ENCODE measurements around the gene GJC3. TPM values are rescaled to one million over a fixed set of nuclear protein-coding genes. Genes with fewer than 3 reads are reported as not detected.

The GJC3 gene
- total RNA-seq, 1 donor from 2014 or later: not detected

DNA sequence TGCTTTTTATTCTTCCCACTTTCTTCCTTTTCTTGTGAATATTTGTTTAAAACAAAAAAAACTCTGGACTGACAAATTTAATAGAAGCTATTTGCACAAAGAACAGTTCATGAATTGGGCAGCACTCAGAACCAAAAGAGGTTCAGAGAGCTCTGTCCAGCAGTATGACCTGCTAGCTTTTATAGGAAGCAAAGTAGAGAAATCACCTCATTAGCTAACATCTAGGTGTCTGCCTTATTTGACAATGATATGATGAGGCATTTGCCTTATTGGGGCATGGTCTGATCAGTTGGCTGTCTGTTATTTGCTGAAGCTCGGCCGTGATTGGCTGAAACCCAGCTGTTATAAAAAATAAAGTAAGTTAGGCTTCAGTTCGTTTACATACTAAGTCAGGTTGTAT is 9.3 kb downstream of the GJC3 start:
- ATAC-seq: no peak
- H3K4me3 ChIP-seq: peak overlapping the region; percentile 92
- TF ChIP-seq, protein P1, sequence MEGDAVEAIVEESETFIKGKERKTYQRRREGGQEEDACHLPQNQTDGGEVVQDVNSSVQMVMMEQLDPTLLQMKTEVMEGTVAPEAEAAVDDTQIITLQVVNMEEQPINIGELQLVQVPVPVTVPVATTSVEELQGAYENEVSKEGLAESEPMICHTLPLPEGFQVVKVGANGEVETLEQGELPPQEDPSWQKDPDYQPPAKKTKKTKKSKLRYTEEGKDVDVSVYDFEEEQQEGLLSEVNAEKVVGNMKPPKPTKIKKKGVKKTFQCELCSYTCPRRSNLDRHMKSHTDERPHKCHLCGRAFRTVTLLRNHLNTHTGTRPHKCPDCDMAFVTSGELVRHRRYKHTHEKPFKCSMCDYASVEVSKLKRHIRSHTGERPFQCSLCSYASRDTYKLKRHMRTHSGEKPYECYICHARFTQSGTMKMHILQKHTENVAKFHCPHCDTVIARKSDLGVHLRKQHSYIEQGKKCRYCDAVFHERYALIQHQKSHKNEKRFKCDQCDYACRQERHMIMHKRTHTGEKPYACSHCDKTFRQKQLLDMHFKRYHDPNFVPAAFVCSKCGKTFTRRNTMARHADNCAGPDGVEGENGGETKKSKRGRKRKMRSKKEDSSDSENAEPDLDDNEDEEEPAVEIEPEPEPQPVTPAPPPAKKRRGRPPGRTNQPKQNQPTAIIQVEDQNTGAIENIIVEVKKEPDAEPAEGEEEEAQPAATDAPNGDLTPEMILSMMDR (IDR thresholded peaks at IDR 0.05): no peak
- no peak for DNase-seq
- H3K27ac ChIP-seq: peak overlapping the region; percentile 96
- peaks cover 26% of the 10 kb centered on the region for H3K4me1 ChIP-seq
- peaks cover 18% of the 10 kb centered on the region for H3K36me3 ChIP-seq
- intact Hi-C loops (cut with DNase I): no loop called here
- no peaks in the 10 kb centered on the region for H3K27me3 ChIP-seq
- H3K9me3 ChIP-seq: no peaks in the 10 kb centered on the region

DNA sequence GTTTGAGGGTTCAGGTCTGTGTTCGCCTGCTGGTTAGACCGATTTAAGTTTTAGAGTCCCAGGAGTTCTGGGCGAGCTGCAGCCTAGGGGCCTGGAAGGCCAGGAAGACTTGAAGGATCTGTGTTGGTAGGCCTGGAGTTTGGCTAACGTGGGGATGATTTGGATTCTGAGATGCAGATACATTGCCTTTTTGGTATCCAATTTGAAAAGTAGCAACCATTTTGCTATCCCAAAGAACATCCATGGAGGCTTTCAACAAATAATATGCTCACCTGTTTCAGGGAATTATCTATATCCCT is 9.7 kb downstream of the GJC3 start:
- no peaks in the 10 kb centered on the region for H3K27me3 ChIP-seq
- H3K4me1 ChIP-seq: peaks cover 26% of the 10 kb centered on the region
- no peaks in the 10 kb centered on the region for H3K9me3 ChIP-seq
- H3K27ac ChIP-seq: peak overlapping the region; percentile 96
- DNase-seq: no peak
- H3K36me3 ChIP-seq: peaks cover 21% of the 10 kb centered on the region
- peak overlapping the region; percentile 92 for H3K4me3 ChIP-seq
- intact Hi-C loops (cut with DNase I): no loop called here
- no peak for ATAC-seq
- TF ChIP-seq, protein P1 (IDR thresholded peaks at IDR 0.05): no peak

DNA sequence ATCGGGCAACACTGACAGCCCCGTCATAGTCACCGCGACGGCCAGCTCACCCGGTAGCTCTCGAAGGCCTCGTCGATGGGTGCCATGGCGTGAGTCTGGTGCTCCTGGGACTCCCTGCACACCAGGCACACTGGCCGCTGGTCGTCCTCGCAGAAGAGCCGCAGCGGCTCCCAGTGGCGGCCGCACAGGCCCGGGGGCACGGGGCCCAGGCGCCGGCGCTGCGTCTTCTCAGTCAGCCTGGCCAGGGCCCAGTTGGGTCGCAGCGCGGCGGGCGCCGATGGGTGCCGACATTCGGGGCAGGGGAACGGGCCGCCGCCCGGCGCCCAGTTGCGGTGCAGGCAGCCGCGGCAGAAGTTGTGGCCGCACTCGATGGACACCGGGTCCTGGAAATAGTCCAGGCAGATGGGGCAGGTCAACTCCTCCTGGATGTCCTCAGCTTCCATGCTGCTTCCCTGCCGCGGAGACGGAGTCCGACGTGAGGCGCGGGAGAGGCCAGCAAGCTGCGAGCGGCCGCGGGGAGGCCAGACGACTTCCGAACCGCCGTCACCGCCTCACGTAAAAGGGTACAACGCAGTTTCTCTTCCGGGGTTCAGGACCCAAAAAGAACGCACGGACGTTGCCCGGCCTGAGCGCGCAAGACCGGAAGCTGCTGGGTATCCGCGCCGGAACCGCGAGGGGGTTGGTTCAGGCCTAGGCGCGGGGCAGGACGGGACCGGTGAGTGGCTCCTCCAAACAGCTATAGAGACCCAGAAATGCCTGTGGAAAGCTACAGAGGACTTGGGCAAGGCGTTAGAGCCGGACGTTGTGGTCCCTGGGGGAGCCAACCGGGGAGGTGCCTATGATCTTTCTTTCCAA is 10.2 kb downstream of the GJC3 start, which contains the start of gene TRIM4:
Gene TRIM4, minus strand, starts transcription at position 572 of the 855 bp plus-strand sequence. Its CDS starts 129 bp downstream, at position 443.
- no peaks in the 10 kb centered on the region for H3K9me3 ChIP-seq
- peaks cover 26% of the 10 kb centered on the region for H3K4me1 ChIP-seq
- peak; percentile 99 for ATAC-seq
- TF ChIP-seq, protein P1 (IDR thresholded peaks at IDR 0.05): peak; percentile 10
- intact Hi-C loops (cut with DNase I): no loop called here
- peaks cover 21% of the 10 kb centered on the region for H3K36me3 ChIP-seq
- H3K27me3 ChIP-seq: no peaks in the 10 kb centered on the region
- H3K4me3 ChIP-seq: peak within 1 kb of the TSS; percentile 92
- DNase-seq: peak; percentile 96
- H3K27ac ChIP-seq: peak within 1 kb of the TSS; percentile 96

DNA sequence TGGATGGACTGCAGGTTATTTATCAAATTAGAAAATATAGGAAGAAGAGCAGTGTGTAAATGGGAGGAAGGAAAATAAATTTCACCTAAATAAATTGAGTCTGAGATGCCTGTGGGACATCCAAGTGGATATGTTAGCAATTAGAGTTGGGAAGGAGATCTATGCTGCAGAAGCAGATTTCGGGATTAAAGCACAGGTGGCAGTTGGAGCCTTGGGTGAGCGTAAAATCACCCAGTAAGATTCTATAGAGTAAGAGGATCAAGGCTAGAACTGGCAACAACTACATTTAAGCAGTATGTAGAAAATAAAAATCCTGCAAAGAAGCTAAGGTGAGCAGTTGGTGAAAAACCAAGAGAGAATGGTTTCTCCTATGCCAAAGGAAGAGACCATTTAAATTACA is 18.4 kb downstream of the GJC3 start:
- Histone ChIP-seq H3K9me3 (no peaks in the 10 kb centered on the region), H3K4me3 (no peak overlapping the region), H3K36me3 (peaks cover 62% of the 10 kb centered on the region), H3K4me1 (peaks cover 8% of the 10 kb centered on the region), H3K27ac (no peak overlapping the region), H3K27me3 (no peaks in the 10 kb centered on the region)
- DNase-seq (no peak), ATAC-seq (no peak)
- TF ChIP-seq, protein P1 (IDR thresholded peaks at IDR 0.05): no peak
- intact Hi-C loops (cut with DNase I): no loop called here

DNA sequence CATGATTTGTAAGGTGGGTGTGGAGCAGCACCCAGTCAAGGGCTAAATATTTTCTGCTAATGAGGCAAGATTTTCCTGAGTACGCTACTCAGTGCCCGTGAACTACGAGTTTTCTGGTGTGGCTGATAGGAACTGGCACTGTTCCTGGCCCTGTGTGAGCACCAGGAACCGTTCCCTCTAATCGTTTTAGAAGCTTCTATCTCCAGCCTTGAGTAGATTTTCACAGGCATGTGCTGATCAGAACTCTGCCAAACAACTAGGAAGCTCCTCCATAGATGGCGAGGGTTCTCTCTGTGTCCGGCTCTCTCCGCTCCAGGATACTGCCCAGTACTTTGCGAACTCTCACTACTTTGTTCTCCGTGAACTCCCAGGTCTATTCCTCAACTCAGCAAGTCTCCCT is 27.8 kb downstream of the GJC3 start:
- no peaks in the 10 kb centered on the region for H3K27me3 ChIP-seq
- H3K36me3 ChIP-seq: peaks cover 86% of the 10 kb centered on the region
- intact Hi-C loops (cut with DNase I): no loop called here
- H3K9me3 ChIP-seq: no peaks in the 10 kb centered on the region
- no peak overlapping the region for H3K27ac ChIP-seq
- no peak overlapping the region for H3K4me3 ChIP-seq
- TF ChIP-seq, protein P1 (IDR thresholded peaks at IDR 0.05): no peak
- DNase-seq (no peak), ATAC-seq (no peak)
- no peaks in the 10 kb centered on the region for H3K4me1 ChIP-seq
